ENCODE measurements around the gene SUPT20H.

SUPT20H gene

GRCh38 chr13:36998624-36999041 lies 60.9 kb downstream of the SUPT20H start:
- peak in 5 of 14 donors; percentile 21 to 60 (median 44) for DNase-seq

GRCh38 chr13:36997716-36998427 lies 61.6 kb downstream of the SUPT20H start:
- no peak for DNase-seq

GRCh38 chr13:36992362-36992761 lies 67.1 kb downstream of the SUPT20H start:
- no peak for DNase-seq

GRCh38 chr13:36986462-36987240 lies 72.8 kb downstream of the SUPT20H start:
- DNase-seq, result no peak

- DNase-seq, result no peak
Measured at GRCh38 chr13:36981156-36981743, 78.2 kb downstream of the SUPT20H start.

GRCh38 chr13:36979361-36980050 lies 80.0 kb downstream of the SUPT20H start:
- DNase-seq, result no peak

- DNase-seq, result no peak
Measured at GRCh38 chr13:36975172-36975571, 84.3 kb downstream of the SUPT20H start.

GRCh38 chr13:36973621-36974295 lies 85.7 kb downstream of the SUPT20H start:
- no peak for DNase-seq

- DNase-seq, result no peak
Measured at GRCh38 chr13:36973009-36973408, 86.5 kb downstream of the SUPT20H start.

GRCh38 chr13:36966404-36966803 lies 93.1 kb downstream of the SUPT20H start:
- DNase-seq, result no peak

GRCh38 chr13:36965767-36966166 lies 93.7 kb downstream of the SUPT20H start:
- DNase-seq, result no peak

- no peak for DNase-seq
Measured at GRCh38 chr13:36959456-36960116, 99.9 kb downstream of the SUPT20H start.

Data from C1 segment of cervical spinal cord (tissue), 14 donors.